ENCODE measurements around the gene ZNF169. TPM values are rescaled to one million over a fixed set of nuclear protein-coding genes. Genes with fewer than 3 reads are reported as not detected.

Gene ZNF169
- total RNA-seq, 1 donor from 2014 or later = 6.0 TPM

DNA sequence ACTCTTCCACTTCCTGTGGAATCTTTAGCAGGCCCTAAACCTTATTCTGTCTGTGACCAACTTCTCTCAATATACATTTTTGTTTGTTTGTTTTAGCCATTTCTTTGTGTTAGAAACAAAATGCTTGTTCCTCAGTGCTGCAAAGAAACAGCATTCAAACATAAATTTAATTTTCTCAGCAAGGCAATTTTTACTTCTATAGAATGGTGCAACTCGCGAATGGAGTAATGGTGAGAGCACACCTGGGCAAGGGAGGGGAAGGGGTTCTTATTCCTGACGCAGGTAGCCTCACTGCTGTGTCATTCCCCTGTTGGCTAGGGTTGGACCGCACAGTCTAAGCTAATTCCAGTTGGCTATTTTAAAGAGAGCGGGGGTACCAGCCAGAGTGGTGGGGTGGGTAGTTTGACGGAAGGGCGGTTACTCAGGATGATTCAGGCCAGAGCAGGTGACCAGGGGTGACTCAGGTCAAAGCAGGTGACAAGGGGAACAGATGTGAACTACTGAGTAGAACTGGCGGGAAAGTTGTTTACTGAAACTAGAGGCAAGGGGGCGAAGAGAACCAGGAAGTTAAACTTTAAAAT, 21.4 kb downstream of the ZNF169 start:
- H3K36me3 ChIP-seq = peaks cover 16% of the 10 kb centered on the region
- no peaks in the 10 kb centered on the region for H3K27me3 ChIP-seq
- H3K4me1 ChIP-seq = no peaks in the 10 kb centered on the region
- no peak for DNase-seq
- intact Hi-C loops (cut with DNase I) = no loop called here
- no peak for ATAC-seq
- no peaks in the 10 kb centered on the region for H3K9me3 ChIP-seq
- TF ChIP-seq, protein P1, sequence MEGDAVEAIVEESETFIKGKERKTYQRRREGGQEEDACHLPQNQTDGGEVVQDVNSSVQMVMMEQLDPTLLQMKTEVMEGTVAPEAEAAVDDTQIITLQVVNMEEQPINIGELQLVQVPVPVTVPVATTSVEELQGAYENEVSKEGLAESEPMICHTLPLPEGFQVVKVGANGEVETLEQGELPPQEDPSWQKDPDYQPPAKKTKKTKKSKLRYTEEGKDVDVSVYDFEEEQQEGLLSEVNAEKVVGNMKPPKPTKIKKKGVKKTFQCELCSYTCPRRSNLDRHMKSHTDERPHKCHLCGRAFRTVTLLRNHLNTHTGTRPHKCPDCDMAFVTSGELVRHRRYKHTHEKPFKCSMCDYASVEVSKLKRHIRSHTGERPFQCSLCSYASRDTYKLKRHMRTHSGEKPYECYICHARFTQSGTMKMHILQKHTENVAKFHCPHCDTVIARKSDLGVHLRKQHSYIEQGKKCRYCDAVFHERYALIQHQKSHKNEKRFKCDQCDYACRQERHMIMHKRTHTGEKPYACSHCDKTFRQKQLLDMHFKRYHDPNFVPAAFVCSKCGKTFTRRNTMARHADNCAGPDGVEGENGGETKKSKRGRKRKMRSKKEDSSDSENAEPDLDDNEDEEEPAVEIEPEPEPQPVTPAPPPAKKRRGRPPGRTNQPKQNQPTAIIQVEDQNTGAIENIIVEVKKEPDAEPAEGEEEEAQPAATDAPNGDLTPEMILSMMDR (IDR thresholded peaks at IDR 0.05) = no peak
- no peak overlapping the region for H3K27ac ChIP-seq
- H3K4me3 ChIP-seq = no peak overlapping the region

DNA sequence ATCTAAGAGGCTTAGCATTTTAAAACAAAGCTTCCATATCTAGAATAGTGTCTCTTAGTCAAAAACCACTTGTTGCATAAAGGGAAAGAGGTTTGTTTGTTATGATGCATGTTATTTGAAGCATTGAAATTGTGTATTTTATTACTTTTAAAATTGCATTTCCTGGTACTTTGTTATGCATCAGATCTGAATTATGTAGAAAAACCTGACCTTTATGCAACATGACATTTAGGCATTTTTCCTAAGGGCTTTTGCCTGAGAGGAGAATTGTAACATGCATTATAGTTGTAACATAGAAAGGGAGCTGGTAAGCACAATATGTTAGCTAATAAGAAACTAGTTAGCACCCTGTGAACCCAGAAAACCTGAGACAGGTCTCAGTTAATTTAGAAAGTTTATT, 22.0 kb downstream of the ZNF169 start:
- Histone ChIP-seq H3K27ac (no peak overlapping the region), H3K36me3 (peaks cover 16% of the 10 kb centered on the region), H3K9me3 (no peaks in the 10 kb centered on the region), H3K4me1 (no peaks in the 10 kb centered on the region), H3K27me3 (no peaks in the 10 kb centered on the region), H3K4me3 (no peak overlapping the region)
- no peak for ATAC-seq
- no peak for DNase-seq
- intact Hi-C loops (cut with DNase I) = no loop called here
- TF ChIP-seq, protein P1 (IDR thresholded peaks at IDR 0.05) = no peak

DNA sequence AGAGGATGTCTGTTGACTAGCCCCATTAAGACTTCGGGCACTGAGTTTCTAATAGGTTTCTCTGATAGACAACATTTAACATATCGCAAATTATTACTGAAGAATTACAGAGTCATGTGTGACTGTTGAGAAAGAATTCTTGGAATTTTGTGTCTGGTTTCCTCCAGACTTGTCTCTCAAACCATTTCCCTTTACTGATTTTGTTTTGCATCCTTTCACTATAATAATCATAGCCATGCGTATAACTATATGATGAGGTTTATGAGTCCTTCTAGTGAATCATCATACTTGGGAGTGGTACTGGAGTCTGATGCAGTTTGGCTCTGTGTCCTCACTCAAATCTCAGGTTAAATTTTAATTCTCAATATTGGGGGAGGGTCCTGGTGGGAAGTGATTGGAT, 27.0 kb downstream of the ZNF169 start:
- TF ChIP-seq, protein P1 (IDR thresholded peaks at IDR 0.05) = no peak
- no peaks in the 10 kb centered on the region for H3K36me3 ChIP-seq
- no peak for DNase-seq
- no peaks in the 10 kb centered on the region for H3K4me1 ChIP-seq
- no peaks in the 10 kb centered on the region for H3K27me3 ChIP-seq
- H3K9me3 ChIP-seq = no peaks in the 10 kb centered on the region
- H3K27ac ChIP-seq = no peak overlapping the region
- ATAC-seq = no peak
- no peak overlapping the region for H3K4me3 ChIP-seq
- intact Hi-C loops (cut with DNase I) = no loop called here

DNA sequence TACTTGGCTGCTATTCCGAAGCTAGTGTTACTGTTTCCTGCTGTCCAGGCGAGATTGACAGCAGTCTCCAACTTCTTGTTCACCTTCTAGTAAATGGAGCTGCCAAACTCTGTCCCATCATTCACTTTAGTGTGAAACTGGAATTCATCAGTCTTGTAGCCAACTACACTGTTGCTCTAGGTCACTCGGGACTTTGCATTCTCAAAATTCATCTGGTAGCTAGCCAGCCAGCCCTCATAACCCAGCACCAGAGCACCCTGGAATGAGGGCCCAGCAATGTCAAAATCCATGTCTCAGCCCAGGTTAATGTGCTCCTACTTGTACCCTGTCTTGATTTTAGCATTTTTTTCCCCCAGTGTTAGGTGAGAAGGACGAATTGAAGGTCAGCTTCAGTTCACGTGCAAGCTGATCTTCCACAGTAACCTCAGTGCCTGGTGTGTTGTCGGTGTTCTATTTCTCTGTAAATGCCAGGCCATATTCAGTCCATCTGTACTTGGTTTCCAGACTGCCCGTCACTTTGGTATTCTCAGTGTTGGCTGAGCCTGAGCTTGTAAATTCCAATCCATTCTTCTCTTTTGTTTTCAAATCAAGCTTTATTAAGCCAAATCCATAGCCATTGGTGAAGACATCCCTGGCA, 28.9 kb downstream of the ZNF169 start:
- Histone ChIP-seq H3K4me1 (no peaks in the 10 kb centered on the region), H3K9me3 (no peaks in the 10 kb centered on the region), H3K36me3 (peaks cover 5% of the 10 kb centered on the region), H3K4me3 (no peak overlapping the region), H3K27me3 (no peaks in the 10 kb centered on the region), H3K27ac (no peak overlapping the region)
- no peak for DNase-seq
- TF ChIP-seq, protein P1 (IDR thresholded peaks at IDR 0.05) = no peak
- ATAC-seq = no peak
- intact Hi-C loops (cut with DNase I) = no loop called here

DNA sequence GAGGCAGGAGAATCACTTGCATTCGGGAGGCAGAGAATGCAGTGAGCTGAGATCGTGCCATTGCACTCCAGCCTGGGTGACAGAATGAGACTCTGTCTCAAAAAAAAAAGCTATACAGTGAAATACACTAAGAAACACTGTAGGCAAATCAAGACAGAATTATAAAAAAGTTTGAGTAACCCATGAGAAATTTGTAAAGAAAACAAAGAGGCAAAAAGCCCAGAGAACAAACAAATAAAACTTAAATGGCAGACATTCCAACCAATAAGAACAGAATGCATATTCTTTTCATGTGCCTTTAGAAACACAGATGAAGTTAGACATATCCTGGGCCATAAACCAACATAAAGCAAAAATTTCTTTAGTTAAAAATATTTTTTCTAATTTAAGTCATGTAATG, 30.6 kb downstream of the ZNF169 start:
- H3K27me3 ChIP-seq = no peaks in the 10 kb centered on the region
- intact Hi-C loops (cut with DNase I) = no loop called here
- no peaks in the 10 kb centered on the region for H3K4me1 ChIP-seq
- no peak overlapping the region for H3K27ac ChIP-seq
- no peaks in the 10 kb centered on the region for H3K9me3 ChIP-seq
- no peak overlapping the region for H3K4me3 ChIP-seq
- ATAC-seq (no peak), DNase-seq (no peak)
- TF ChIP-seq, protein P1 (IDR thresholded peaks at IDR 0.05) = no peak
- H3K36me3 ChIP-seq = peaks cover 21% of the 10 kb centered on the region

Measured in upper lobe of right lung (tissue), 1 donor.